Natural killer cell treated with Interleukin-12 subunit alpha and Interleukin-12 subunit beta and Interleukin-15 and Interleukin-18, amount 100 ng/mL, for 72 hours (primary cell): ENCODE data around the gene ITGAE. TPM values are rescaled to one million over a fixed set of nuclear protein-coding genes. Genes with fewer than 3 reads are reported as not detected.
"Not testable (repeated sequence)": the region's sequence is repeated elsewhere in the genome, so short reads cannot be mapped to it uniquely, and the experiment has no call there.

Source experiments
- ATAC-seq, 2 donors: fragments of 150-1000 bp; cut with Tn5 transposase in 1 of 2; sonication (Bioruptor Pico), chemical (Tn5 transposase) in 1 of 2; 2 replicates each; pipeline ENCODE4 v1.10.0; 2021
- DNase-seq: peaks from one replicate; pipeline ENCODE4 v3.0.0; 2022; ENCODE audit warnings: low spot score
- H3K27ac Mint-ChIP-seq, 2 donors: 1 replicate in 1 of 2; 2 replicates in 1 of 2; pipeline ENCODE4 v1.8.0; 2022; ENCODE audit warnings: mixed read lengths in 2 of 2, mild to moderate bottlenecking in 1 of 2, moderate library complexity in 1 of 2
- H3K27me3 Mint-ChIP-seq, 2 donors: 1 replicate in 1 of 2; 2 replicates in 1 of 2; pipeline ENCODE4 v1.8.0; 2022; ENCODE audit warnings: mixed read lengths in 2 of 2
- H3K36me3 Mint-ChIP-seq: one replicate; pipeline ENCODE4 v1.8.0; 2022; ENCODE audit warnings: mixed read lengths
- H3K4me1 Mint-ChIP-seq, 2 donors: 1 replicate in 1 of 2; 2 replicates in 1 of 2; pipeline ENCODE4 v1.8.0; 2022; ENCODE audit warnings: low read depth in 2 of 2, mixed read lengths in 2 of 2, mild to moderate bottlenecking in 1 of 2
- H3K4me3 Mint-ChIP-seq: one replicate; pipeline ENCODE4 v1.8.0; 2022; ENCODE audit warnings: mixed read lengths
- H3K9me3 Mint-ChIP-seq: 2 replicates; pipeline ENCODE4 v1.8.0; 2022; ENCODE audit warnings: mixed read lengths
- total RNA-seq, 2 donors: library from RNA; stranded (reverse); gene quantifications; one replicate each; pipeline ENCODE4 v1.2.3, GENCODE V29; 2022

The ITGAE gene
- total RNA-seq, 2 donors from 2014 or later = 73.9 to 97.8 TPM

- peak; percentile 62 to 63 for ATAC-seq
- no peak for DNase-seq
- Mint-ChIP-seq H3K4me1 (peaks cover 42 to 43% of the 10 kb centered on the region in 2 donors), H3K4me3 (peak overlapping the region; percentile 38), H3K27ac (peak overlapping the region; percentile 47 to 89), H3K9me3 (no peaks in the 10 kb centered on the region), H3K27me3 (no peaks in the 10 kb centered on the region), H3K36me3 (no peaks in the 10 kb centered on the region)
These were observed 62.3 kb downstream of the ITGAE start for GRCh38 chr17:3738562-3739295.

- Mint-ChIP-seq H3K4me1 (peaks cover 40 to 47% of the 10 kb centered on the region in 2 donors), H3K27me3 (no peaks in the 10 kb centered on the region), H3K36me3 (no peaks in the 10 kb centered on the region), H3K27ac (no peak overlapping the region), H3K9me3 (no peaks in the 10 kb centered on the region), H3K4me3 (no peak overlapping the region)
- ATAC-seq (no peak), DNase-seq (no peak)
These were observed 65.5 kb downstream of the ITGAE start for GRCh38 chr17:3735515-3735914.

DNA sequence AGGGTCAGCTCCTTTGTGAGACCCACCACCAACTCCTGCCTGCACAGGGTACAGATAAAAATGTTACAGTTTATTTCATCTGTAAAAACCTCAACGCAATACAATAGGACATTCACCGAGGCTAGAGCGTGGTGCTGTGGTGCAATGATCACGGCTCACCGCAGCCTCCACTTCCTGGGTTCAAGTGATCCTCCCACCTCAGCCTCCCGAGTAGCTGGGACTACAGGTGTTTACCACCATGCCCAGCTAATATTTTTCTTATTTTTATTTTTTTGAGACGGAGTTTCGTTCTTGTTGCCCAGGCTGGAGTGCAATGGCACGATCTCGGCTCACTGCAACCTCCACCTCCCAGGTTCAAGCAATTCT lies 66.1 kb downstream of the ITGAE start:
- not testable (repeated sequence) for H3K27me3 Mint-ChIP-seq, H3K36me3 Mint-ChIP-seq, DNase-seq, H3K4me3 Mint-ChIP-seq, ATAC-seq, H3K9me3 Mint-ChIP-seq
- Mint-ChIP-seq H3K27ac (peak overlapping the region in 1 of 2 donors; percentile 81), H3K4me1 (peaks cover 35 to 44% of the 10 kb centered on the region in 2 donors)

GRCh38 chr17:3732210-3732621 lies 68.8 kb downstream of the ITGAE start:
- no peaks in the 10 kb centered on the region for H3K9me3 Mint-ChIP-seq
- H3K4me3 Mint-ChIP-seq = no peak overlapping the region
- peaks cover 6% of the 10 kb centered on the region for H3K36me3 Mint-ChIP-seq
- H3K27ac Mint-ChIP-seq = peak overlapping the region in 1 of 2 donors; percentile 44
- peaks cover 13 to 27% of the 10 kb centered on the region in 2 donors for H3K4me1 Mint-ChIP-seq
- no peak for DNase-seq
- no peaks in the 10 kb centered on the region for H3K27me3 Mint-ChIP-seq
- no peak for ATAC-seq

GRCh38 chr17:3730881-3731429 lies 70.0 kb downstream of the ITGAE start:
- Mint-ChIP-seq H3K4me1 (peaks cover 12 to 26% of the 10 kb centered on the region in 2 donors), H3K36me3 (peaks cover 13% of the 10 kb centered on the region), H3K27me3 (no peaks in the 10 kb centered on the region), H3K9me3 (no peaks in the 10 kb centered on the region), H3K27ac (peak overlapping the region in 1 of 2 donors; percentile 85), H3K4me3 (no peak overlapping the region)
- DNase-seq (no peak), ATAC-seq (no peak)

DNA sequence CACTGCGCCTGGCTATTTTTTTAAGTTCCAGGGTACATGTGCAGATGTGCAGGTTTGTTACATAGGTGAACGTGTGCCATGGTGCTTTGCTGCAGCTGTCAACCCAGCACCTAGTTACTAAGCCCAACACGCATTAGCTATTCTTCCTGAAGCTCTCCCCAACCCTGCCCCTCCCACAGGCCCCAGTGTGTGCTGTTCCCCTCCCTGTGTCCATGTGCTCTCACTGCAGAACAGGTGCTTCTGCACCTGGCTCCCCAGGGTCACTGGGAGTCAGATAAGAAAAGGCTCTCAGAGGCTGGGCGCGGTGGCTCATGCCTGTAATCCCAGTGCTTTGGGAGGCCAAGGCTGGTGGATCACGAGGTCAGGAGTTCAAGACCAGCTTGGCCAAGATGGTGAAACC lies 71.1 kb downstream of the ITGAE start:
- peaks cover 22% of the 10 kb centered on the region for H3K36me3 Mint-ChIP-seq
- no peaks in the 10 kb centered on the region for H3K27me3 Mint-ChIP-seq
- DNase-seq (no peak), ATAC-seq (no peak)
- no peaks in the 10 kb centered on the region for H3K9me3 Mint-ChIP-seq
- H3K4me1 Mint-ChIP-seq = peaks cover 19 to 34% of the 10 kb centered on the region in 2 donors
- no peak overlapping the region for H3K4me3 Mint-ChIP-seq
- H3K27ac Mint-ChIP-seq = no peak overlapping the region

GRCh38 chr17:3728099-3728498 lies 72.9 kb downstream of the ITGAE start:
- Mint-ChIP-seq H3K4me3 (peak overlapping the region; percentile 72), H3K36me3 (peaks cover 30% of the 10 kb centered on the region), H3K4me1 (peaks cover 28 to 35% of the 10 kb centered on the region in 2 donors)
- not testable (repeated sequence) for H3K27me3 Mint-ChIP-seq, H3K9me3 Mint-ChIP-seq, ATAC-seq, H3K27ac Mint-ChIP-seq, DNase-seq

- H3K4me3 Mint-ChIP-seq = peak overlapping the region; percentile 72
These were observed 73.9 kb downstream of the ITGAE start for GRCh38 chr17:3727041-3727440.

GRCh38 chr17:3724378-3725077 lies 76.5 kb downstream of the ITGAE start:
- peak overlapping the region; percentile 98 for H3K4me3 Mint-ChIP-seq
- peaks cover 46 to 56% of the 10 kb centered on the region in 2 donors for H3K4me1 Mint-ChIP-seq
- no peaks in the 10 kb centered on the region for H3K9me3 Mint-ChIP-seq
- H3K27ac Mint-ChIP-seq = peak overlapping the region; percentile 80 to 90
- peaks cover 55% of the 10 kb centered on the region for H3K36me3 Mint-ChIP-seq
- H3K27me3 Mint-ChIP-seq = no peaks in the 10 kb centered on the region
- ATAC-seq (no peak), DNase-seq (no peak)

More at GRCh38 chr17:3727041-3727440, 73.9 kb downstream of the ITGAE start:
- DNase-seq (no peak), ATAC-seq (no peak)
- H3K27ac Mint-ChIP-seq = peak overlapping the region in 1 of 2 donors; percentile 43
- H3K4me1 Mint-ChIP-seq = peaks cover 38 to 39% of the 10 kb centered on the region in 2 donors
- H3K9me3 Mint-ChIP-seq = no peaks in the 10 kb centered on the region
- no peaks in the 10 kb centered on the region for H3K27me3 Mint-ChIP-seq
- H3K36me3 Mint-ChIP-seq = peaks cover 40% of the 10 kb centered on the region

- Mint-ChIP-seq H3K9me3 (no peaks in the 10 kb centered on the region), H3K36me3 (peaks cover 50% of the 10 kb centered on the region), H3K27ac (peak within 1 kb of the TSS; percentile 80 to 90), H3K4me3 (peak within 1 kb of the TSS; percentile 98), H3K27me3 (no peaks in the 10 kb centered on the region), H3K4me1 (peaks cover 45 to 55% of the 10 kb centered on the region in 2 donors)
- ATAC-seq (peak; percentile 93 to 95), DNase-seq (peak; percentile 95)
These were observed 77.2 kb downstream of the ITGAE start, which contains the start of gene HASPIN for GRCh38 chr17:3723556-3724377. HASPIN (plus strand) TSS chr17:3723903; CDS start chr17:3723936, 33 bp downstream.

DNA sequence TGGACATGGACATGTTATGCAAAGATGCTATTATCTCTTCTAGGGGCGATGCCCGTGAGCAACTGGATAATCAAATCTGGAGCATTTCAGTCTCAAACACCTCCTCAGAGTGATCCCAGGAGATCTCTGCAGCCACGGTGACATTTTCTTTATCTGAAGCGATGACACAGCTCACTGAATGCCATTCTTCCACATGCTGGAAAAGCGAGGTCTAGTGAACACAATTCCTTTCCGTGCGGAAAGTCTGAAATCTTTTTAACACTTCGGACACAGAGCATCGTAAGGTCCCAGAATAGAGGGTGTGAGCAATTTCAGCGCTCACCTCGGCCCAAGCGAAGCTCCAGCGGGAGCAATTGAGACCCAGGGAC lies 77.8 kb downstream of the ITGAE start:
- peak overlapping the region; percentile 80 to 90 for H3K27ac Mint-ChIP-seq
- no peaks in the 10 kb centered on the region for H3K9me3 Mint-ChIP-seq
- DNase-seq (no peak), ATAC-seq (no peak)
- H3K4me1 Mint-ChIP-seq = peaks cover 49 to 61% of the 10 kb centered on the region in 2 donors
- H3K27me3 Mint-ChIP-seq = no peaks in the 10 kb centered on the region
- peaks cover 56% of the 10 kb centered on the region for H3K36me3 Mint-ChIP-seq
- peak overlapping the region; percentile 98 for H3K4me3 Mint-ChIP-seq

DNA sequence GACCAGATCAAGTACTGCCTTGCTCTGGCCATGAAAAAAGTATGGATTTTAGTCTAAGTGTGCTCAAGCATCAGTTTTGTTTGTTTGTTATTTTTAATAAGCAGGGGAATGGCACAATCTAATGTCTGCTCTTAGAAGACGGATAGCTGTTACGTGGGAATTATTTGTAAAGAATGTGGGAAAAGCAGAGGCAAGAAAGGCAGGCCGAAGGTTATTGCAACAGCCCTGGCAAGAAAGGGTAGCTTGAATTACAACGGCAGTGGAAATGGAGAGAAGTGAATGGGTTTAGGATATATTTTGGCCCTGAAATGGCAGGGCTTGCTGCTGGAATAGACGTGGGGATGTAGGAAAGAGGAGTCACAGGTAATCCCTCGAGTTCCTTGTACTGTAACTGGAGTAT lies 78.3 kb downstream of the ITGAE start:
- peaks cover 51 to 66% of the 10 kb centered on the region in 2 donors for H3K4me1 Mint-ChIP-seq
- no peaks in the 10 kb centered on the region for H3K9me3 Mint-ChIP-seq
- ATAC-seq = no peak
- H3K27ac Mint-ChIP-seq = peak overlapping the region; percentile 80 to 90
- DNase-seq = no peak
- peaks cover 60% of the 10 kb centered on the region for H3K36me3 Mint-ChIP-seq
- no peaks in the 10 kb centered on the region for H3K27me3 Mint-ChIP-seq
- peak overlapping the region; percentile 98 for H3K4me3 Mint-ChIP-seq

DNA sequence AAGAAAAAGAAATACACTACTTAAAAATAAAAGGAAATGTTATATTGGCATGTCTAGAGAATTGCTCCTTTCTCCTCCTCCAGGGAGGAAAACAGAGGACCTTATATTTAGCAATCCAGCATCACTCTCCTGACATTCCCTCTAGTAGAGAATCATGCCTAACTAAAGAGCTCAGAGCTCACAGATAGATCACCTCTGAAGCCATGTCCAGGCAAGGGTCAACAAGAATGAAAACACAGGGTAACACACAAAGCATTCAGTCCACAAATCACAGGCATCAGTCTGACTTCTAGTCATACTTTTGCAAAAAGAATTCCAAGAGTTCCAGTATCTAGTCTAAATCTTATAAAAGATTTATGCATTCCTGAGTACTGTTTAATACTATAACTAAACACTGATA lies 81.7 kb downstream of the ITGAE start:
- no peak for DNase-seq
- Mint-ChIP-seq H3K27ac (peak overlapping the region; percentile 80 to 90), H3K36me3 (peaks cover 63% of the 10 kb centered on the region), H3K9me3 (no peaks in the 10 kb centered on the region), H3K4me1 (peaks cover 56 to 73% of the 10 kb centered on the region in 2 donors), H3K4me3 (peak overlapping the region; percentile 66), H3K27me3 (no peaks in the 10 kb centered on the region)
- ATAC-seq = no peak
